Activated CD4-positive, alpha-beta T cell treated with anti-CD3 and anti-CD28 coated beads, Interleukin-2, Interleukin-6, amounts not matched to agents 100 ng/mL and 50 ng/mL, durations not matched to agents 16 hours and 8 hours (primary cell): ENCODE measurements around the gene IMP4.

ENCODE experiments used
- DNase-seq: peaks from one replicate; pipeline ENCODE4 v3.0.0-alpha.2; 2020

The IMP4 gene

DNA sequence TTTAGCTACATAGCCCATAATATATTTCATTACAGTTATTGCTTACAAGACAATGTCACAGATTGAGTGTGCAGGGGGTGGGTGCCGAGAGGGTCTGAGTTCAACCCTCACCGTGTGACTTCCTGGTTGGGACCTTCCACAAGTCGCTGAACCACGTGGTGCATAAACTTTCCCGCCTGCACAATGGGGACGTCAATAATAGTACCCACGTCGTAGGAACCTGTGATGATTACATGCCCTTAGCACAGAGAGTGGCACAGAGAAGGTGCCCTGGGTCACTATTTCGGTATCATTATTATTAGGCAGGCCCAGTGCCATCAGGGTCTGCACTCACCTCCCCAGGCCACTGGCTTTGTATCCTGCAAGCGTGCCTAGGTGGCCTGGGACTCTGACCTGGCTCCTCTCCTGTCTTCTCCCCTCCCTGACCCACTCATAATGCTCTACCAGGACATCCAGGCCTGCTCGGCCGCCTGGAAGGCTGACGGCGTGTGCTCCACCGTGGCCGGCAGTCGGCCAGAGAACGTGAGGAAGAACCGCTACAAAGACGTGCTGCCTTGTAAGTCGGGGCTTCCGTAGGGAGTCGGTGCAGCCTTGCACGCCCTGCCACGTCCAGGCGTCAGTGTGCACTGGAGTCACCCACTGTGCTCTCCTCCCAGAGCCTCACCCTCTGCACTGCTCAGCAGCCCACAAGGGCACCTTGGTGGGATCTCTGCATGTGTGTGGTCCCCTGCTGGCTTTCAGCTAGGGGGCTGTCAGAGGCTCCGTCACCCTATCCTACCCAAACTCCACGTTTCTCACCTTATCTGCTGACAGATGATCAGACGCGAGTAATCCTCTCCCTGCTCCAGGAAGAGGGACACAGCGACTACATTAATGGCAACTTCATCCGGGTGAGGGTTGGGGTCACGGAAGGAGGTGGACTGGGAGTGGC, 16.0 kb downstream of the IMP4 start:
- no peak for DNase-seq

DNA sequence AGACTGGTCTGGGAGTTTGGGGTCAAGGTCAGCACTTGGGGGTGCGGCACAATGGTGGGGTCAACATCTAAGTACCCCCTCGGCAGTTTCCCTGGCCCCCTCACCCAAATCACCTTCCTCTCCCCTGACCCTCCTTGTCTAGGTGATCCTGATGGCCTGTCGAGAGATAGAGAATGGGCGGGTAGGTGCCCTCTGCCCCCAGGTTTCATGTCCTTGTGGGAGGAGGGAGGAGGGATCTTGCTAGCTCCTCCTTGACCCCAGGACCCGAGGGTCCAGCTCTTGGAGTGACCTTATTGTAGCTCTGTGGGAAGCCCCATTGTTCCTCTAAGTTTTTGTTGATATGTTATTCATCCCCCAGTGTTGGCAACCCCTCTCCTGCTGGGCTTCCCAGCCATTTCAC, 16.8 kb downstream of the IMP4 start:
- DNase-seq = no peak

DNA sequence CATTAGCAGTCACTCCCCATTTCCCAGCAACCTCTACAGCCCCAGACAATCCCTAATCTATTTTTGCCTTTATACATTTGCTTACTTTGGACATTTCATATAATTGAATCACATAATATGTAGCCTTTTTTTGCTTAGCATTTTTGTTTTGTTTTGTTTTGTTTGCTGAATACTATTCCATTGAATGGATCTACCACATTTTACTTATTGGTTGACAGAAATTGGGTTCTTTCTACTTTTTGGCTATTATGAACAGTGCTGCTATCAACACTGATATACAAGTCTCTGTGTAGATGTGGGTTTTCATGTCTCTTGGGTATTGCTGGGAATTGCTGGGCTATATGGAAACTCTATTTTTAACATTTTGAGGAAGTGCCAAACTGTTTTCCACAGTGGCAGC, 20.8 kb downstream of the IMP4 start:
- DNase-seq = no peak

DNA sequence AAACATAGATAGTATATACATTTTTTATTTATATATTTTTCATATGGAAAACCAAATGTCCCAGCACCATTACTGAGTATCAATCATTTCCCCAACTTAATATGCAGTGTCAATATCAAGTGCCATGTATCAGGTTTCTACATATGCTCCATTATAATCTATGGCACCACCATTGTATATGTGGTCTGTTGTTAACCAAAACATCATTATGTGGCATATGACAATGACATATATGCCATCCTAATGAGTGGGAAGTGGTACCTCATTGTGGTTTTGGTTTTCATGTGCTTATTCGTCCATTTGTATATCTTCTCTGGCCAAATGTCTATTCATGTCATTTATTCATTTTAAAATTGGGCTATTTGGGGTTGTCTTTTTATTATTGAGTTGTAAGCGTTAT, 22.4 kb downstream of the IMP4 start:
- no peak for DNase-seq

DNA sequence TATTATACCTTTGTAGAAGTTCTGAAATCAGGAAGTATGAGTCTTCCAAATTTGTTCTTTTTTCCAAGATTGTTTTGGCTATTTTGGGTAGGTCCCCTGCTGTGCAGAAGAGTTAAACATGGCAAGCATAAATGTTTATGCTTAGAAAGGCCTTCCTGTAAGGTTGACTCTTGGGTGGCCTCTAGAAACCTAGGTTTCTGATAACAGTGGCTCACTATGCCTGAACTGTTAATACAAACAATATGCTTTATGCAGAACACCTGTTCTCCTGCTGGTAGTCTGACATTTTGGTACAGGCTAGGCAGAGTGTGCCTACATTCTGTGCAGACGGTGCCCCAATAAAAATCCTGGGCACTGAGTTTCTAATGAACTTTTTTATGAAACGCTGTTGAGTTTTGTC, 23.3 kb downstream of the IMP4 start:
- no peak for DNase-seq

DNA sequence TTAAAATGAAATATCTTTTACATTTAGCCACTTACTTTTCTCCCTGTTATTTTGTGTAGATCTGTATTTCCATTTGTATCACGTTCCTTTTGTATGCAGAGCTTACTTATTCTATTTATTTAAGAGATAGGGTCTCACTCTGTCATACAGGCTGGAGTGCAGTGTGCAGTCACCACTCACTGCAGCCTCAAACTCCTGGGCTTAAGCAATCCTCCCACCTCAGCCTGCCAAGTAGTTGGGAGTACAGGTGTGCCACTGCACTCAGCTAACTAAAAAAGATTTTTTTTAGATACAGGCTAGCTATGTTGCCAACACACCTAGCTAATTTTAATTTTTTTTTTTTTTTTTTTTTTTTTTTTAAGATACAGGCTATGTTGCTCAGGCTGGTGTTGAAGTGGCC, 24.0 kb downstream of the IMP4 start:
- no peak for DNase-seq

DNA sequence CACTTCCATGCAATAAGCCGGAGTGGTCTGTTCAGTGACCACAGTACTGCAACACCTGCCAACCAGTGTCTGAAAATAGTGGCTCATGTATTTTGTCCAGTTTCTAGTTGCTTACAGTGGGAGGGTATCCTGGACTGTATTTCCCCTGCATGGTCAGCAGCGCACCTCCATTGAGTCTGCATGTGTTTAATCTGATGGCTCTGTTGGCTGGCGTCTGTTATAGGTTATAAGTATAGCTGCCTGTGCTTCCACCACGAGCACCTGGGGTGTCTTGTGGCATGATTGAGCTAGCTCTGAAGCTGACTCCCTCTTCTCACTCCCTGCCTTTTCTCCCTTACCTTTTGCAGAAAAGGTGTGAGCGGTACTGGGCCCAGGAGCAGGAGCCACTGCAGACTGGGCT, 26.1 kb downstream of the IMP4 start:
- no peak for DNase-seq

DNA sequence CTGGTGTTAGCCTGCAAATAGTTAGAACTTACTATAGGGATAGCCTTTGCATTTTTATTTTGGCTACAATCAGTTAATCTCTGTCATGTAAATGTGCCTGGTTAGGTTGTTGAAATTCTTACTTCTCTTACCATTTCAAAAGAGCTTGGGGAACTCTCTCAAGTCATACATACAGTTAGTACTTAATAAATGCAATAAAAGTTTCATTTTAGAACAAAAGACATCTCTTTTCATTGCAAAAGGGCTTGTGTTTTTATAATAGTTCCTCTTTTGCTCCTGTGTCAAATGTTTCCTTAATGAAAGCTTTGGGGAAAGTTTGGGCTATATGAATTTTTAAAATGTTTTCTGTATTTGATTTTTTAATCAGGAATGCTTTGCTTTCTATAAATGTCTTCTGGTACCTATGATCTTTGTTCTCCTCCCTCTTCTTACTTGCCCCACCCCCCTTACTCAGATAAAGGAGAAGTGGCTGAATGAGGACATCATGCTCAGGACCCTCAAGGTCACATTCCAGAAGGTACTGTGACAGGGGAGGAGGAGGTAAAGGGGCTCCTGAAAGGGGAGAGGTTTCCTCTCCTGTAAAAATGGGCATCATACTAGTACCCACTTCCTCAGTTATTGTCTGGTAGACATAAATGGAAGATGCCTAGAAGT, 26.7 kb downstream of the IMP4 start:
- no peak for DNase-seq

DNA sequence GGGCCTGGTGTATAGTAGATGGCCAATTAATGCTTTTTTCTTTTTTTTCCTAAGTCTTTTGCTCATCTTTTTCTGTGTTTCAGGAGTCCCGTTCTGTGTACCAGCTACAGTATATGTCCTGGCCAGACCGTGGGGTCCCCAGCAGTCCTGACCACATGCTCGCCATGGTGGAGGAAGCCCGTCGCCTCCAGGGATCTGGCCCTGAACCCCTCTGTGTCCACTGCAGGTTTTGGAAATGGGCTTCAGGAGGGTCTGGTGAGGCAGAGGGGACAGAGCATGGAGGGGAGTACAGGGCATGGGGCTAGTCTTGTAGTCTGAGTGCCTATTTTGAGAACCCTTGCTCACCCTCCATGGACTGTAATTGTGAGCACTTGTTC, 27.3 kb downstream of the IMP4 start:
- DNase-seq = no peak

DNA sequence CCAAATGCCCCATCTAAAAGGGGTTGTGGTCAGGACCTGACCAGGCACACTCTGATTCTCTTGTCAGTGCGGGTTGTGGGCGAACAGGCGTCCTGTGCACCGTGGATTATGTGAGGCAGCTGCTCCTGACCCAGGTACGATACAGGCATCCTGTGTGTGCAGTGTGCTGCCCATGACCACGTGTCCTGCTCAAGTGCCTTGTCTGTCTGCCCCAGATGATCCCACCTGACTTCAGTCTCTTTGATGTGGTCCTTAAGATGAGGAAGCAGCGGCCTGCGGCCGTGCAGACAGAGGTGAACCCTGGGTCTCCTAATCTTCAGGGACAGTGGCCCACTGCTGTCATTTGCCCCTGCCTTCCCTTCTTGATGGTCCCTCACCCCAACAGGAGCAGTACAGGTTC, 27.8 kb downstream of the IMP4 start:
- DNase-seq = peak; percentile 46

DNA sequence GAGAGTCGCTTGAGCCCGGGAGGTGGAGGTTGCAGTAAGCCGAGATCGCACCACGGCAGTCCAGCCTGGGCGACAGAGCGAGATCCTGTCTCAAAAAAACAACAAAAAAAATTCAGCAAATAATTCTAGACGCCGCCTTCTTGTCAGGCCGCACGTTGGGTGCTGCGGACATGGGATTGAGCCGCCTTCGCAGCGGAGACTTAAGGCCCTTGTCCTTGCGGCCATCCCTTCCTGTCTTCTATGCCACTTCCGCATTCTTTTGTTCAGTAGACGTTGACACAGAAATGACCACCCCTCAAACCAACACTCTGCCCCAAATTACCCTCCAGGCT, 29.0 kb downstream of the IMP4 start:
- no peak for DNase-seq

DNA sequence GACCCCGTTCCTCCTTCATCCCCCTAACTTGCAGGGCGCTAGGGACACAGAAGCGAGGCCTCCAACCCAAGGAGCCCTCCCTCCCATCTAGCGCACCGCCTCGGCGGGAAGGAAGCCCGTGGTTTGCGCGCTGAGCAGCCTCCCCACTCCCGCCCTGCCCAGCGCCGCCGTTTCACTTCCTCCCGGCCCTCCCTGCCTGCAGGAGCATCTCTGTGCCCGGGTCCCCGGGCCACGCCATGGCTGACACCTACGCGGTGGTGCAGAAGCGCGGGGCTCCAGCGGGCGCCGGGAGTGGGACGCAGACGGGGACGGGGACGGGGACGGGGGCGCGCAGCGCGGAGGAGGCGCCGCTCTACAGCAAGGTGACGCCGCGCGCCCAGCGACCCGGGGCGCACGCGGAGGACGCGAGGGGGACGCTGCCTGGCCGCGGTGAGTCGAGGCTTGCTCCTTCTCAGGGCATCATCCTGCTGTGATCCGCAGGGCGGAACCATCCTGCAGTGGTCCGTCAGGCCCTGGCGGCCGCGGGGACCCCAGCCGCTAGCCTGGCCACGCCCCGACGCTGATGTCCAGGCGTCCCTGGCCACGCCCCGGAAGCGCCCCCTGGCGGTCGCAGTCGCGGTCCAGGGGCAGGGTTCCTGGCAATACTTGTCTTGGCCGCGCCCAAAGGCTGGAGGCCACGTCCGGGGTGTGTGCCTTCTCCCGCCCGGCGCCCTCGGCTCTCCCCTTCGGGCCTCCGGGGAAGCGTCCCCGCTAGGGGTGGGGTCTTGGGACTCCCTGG, 29.5 kb downstream of the IMP4 start:
- DNase-seq = peak; percentile 90

DNA sequence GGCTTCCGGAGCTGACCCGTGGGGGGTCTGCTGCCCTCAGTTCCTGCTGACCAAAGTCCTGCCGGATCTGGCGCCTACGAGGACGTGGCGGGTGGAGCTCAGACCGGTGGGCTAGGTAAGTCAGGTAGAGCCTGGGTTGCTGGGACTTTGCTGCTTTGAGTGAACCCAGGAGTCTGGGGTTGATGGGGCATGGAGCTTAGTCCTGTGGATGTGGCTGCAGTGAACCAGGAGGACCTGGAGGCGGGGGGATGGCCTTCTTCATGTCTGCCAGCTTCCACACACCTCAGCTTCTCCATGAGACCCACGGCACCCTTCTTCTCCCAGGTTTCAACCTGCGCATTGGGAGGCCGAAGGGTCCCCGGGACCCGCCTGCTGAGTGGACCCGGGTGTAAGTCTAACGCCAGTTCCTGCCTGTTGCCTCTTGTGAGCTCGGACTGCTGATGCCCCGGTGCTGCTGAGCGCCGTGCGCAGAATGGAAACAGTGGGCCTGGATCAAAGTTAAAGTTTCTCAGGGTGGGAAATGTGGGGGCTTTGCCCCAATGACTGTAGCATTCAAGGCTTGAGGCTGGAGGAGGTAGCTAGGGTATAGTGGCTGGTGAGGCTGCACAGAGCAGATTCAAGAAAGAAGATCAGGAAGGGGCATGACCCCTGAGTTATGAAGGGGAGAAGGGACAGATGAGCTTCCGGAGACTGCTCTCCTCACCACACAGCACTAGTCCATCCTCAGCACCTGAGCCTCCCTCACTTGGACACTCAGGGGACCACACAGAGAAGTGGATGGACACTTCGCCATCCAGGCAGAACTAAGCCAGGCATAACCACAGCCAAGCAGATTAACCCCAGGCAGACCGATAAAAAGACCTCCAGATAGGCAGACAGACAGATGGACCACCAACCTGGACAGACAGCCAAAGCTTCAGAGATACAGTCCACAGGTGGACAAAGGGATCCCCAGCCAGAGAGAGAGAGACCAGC, 30.4 kb downstream of the IMP4 start:
- no peak for DNase-seq

DNA sequence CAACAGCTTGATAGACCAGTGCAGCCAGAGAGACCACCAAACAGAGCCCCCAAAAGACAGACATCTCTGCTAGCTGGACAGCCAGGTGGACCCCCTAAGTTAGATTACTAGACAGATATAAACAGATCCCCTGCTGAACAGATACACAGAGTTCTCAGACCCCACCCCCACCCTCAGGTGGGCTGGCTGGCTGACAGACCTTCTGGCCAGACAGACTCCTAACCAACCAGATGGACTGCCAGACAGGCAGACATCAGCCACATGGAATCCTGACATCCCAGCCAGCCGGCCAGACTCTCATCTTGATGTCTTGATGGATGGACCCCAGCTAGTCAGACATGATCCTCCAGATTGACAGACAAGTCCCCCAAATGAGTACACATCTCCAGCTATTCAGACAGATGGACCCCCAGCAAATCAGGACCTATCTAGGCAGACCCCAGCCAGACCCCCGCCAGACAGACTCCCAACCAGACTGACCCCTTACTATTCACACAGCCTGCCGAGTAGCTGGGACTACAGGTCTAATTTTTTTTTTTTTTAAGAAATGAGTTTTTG, 31.2 kb downstream of the IMP4 start:
- no peak for DNase-seq

DNA sequence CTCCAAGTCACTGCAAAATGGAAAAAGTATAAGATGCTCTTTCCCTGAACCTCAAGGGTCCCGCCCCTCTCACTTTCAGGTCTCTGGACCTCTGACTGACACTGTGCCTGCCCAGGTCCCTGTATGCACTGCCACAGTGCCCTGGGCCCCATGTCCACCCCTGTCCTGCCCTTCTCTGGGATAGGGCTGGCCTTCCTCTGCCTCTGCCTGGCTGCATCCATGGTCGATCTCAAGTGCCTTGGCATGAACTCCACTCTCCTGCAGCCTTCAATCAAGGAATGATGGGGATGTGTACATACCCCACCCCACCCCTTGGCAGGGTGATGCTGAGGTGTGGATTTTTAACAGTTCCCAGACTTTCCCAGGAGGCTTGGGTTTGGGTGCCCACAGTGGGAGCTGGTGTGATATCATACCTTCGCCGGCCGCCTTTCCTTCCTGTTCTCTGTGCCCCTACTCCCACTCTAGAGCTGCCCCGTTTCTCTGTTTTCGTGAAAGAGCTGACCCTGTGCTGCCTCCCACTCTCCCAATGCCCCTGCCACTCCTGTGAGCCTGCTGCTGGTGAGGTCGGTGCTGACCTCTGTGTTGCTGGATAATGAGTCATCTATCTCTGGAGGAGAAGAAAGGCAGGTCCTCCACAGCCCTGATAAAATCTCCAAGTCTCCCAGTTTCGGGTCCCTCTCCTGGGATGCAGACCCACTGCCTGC, 32.0 kb downstream of the IMP4 start:
- DNase-seq = no peak

DNA sequence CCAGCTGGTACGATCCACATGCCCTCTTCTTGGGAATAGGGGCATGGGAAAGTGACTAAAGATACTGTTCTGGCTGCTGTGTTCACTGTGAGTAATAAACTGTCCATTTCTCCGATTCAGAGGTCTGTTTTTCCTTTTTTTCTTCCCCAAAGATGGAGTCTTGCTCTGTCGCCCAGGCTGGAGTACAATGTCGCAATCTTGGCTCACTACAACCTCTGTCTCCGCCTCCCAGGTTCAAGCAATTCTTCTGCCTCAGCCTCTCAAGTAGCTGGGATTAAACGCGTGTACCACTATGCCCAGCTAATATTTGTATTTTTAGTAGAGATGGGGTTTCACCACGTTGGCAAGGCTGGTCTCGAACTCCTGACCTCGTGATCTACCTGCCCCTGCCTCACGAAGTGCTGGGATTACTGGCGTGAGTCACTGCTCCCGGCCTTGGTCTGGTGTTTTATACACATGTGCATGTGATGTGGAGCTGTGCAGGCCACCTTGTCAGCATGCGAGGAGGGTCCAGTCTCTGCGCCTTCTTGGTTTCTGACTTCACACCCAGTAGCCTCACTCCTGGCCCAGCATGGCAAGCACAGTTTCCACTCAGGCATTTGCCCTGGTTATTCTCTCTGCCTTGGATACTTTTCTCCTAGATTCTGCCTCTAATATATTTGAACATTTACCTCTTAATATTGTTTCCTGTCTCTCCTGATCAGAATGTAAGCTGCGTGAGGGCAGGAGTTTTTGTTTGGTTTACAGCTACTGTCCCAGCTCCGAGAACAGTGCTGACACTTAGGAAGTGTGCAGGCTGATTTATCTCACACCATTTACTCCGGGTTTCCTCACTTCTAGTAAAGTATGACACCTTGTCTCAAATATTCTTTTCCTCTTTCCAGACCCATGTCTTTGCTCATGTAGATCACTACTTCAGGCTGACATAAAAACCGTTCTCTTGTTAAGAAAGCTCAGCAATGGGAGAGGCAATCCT, 32.9 kb downstream of the IMP4 start:
- DNase-seq = no peak

DNA sequence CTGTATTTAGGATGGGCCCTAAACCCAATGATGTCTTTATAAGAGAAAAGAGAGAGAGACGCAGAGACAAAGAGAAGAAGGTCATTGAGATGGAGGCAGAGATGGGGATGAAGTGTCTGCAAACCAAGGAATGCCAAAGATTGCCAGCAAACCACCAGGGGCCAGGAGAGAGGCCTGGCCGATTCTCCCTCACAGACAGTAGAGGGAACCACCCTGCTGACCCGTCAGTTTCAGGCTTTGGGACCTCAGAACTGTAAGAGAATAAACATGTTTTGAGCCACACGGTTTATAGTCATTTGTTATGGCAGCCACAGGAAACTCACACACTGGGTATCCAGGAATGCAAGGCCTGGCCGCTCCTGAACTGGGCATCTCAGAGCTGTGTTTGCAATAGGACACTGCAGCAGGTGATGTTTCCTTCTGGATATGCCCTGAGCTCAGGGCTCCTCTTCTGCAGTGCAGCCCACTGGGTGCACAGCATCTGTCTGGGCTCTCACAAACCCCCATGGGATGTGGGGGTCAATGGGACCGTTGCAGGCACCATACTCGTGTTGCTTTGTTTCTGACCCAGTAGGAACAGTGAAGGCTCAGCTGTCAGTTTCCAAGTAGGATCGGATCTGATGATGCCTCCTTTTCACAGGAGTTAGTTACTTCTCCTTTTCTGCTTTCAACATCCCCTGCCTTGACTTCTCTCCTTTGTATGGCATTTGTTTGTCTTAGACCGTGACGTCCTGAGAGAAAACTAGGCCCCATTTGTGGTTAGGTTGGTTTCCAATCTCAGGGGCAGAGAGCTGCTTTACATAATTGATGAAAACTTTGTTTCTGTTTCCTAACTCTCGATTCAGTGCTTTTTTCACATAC, 34.0 kb downstream of the IMP4 start:
- peak; percentile 28 for DNase-seq

DNA sequence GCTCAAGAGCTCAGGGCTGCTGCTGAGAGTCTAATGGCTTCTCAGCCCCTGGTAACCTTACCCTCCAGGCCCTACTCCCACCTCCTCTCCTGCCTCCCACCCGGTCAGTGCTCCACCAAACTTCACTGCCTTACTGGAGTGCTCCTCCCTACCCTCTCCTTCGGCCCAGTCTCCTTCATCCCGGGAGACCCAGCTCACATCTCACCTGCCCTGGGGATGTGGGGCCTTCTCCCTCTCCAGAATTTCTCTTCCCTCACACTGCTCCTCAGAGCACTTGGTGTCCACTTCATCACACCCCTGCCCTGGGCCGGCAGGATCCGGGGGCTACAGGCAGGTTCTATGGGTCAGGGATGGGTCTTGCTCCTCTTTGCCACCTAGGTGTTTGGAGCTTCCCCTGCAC, 34.8 kb downstream of the IMP4 start:
- DNase-seq = no peak

DNA sequence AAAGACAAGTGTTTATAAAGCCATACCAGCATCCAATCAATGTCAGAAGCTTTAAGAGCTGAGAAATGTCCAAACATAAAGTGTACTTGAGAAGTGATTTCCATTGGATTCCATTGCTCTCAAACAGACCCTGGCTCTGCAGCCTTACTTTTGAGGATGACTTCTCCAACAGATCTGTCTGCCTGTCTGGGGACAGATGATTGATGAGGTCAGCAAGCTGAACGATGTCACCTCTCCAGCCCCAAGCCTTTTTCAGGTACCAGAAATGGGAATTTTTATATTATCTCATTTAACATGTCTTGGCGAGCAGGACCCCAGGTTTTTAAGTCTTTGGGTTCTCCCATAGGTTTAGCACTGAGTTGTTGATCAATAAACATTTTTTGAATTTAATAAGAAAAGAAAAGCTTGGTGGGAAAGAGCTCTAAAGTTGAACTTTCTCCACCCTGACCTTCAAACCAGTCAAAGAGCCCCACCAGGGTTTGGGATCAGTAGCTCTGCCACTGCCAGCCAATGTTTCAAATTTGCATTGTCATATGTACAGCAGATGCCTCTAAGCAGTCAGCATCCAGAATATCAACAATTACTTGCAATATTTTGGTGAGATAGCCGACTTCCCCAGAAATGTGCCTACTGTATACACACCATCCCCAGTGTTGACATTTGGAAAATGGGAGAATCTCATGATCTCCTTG, 35.7 kb downstream of the IMP4 start:
- no peak for DNase-seq
